ENCODE measurements around the gene ATG2A.
A peak's percentile ranks its signal among the peaks of the same experiment; 100 is the strongest.

The ATG2A gene

GRCh38 chr11:64891215-64891848 lies 25.7 kb downstream of the ATG2A start:
- H3K4me3 ChIP-seq (ENCODE audit: low read depth, low read length) = no peak overlapping the region
- DNase-seq (ENCODE audit: low read depth) = no peak
- no peak for TF ChIP-seq CTCF (IDR thresholded peaks at IDR 0.05; ENCODE audit: low read depth, low read length)
- TF ChIP-seq MYC (IDR thresholded peaks at IDR 0.05; ENCODE audit: low read depth, low read length) = no peak
- TF ChIP-seq MAX (IDR thresholded peaks at IDR 0.05; ENCODE audit: low read depth, low read length) = no peak
- TF ChIP-seq POLR2A (IDR thresholded peaks at IDR 0.05; ENCODE audit: extremely low read depth, insufficient read length) = no peak

- TF ChIP-seq MAX (IDR thresholded peaks at IDR 0.05; ENCODE audit: low read depth, low read length) = no peak
- no peak for TF ChIP-seq MYC (IDR thresholded peaks at IDR 0.05; ENCODE audit: low read depth, low read length)
- TF ChIP-seq CTCF (IDR thresholded peaks at IDR 0.05; ENCODE audit: low read depth, low read length) = no peak
- no peak for TF ChIP-seq POLR2A (IDR thresholded peaks at IDR 0.05; ENCODE audit: extremely low read depth, insufficient read length)
- no peak for DNase-seq (ENCODE audit: low read depth)
- H3K4me3 ChIP-seq (ENCODE audit: low read depth, low read length) = no peak overlapping the region
Measured at GRCh38 chr11:64890522-64890939, 26.5 kb downstream of the ATG2A start.

GRCh38 chr11:64888729-64889511 lies 28.1 kb downstream of the ATG2A start:
- H3K4me3 ChIP-seq (ENCODE audit: low read depth, low read length) = no peak overlapping the region
- DNase-seq (ENCODE audit: low read depth) = no peak
- no peak for TF ChIP-seq CTCF (IDR thresholded peaks at IDR 0.05; ENCODE audit: low read depth, low read length)
- TF ChIP-seq MYC (IDR thresholded peaks at IDR 0.05; ENCODE audit: low read depth, low read length) = no peak
- TF ChIP-seq MAX (IDR thresholded peaks at IDR 0.05; ENCODE audit: low read depth, low read length) = no peak
- no peak for TF ChIP-seq POLR2A (IDR thresholded peaks at IDR 0.05; ENCODE audit: extremely low read depth, insufficient read length)

GRCh38 chr11:64888406-64888728 lies 28.6 kb downstream of the ATG2A start:
- no peak for TF ChIP-seq MAX (IDR thresholded peaks at IDR 0.05; ENCODE audit: low read depth, low read length)
- TF ChIP-seq CTCF (IDR thresholded peaks at IDR 0.05; ENCODE audit: low read depth, low read length) = no peak
- TF ChIP-seq MYC (IDR thresholded peaks at IDR 0.05; ENCODE audit: low read depth, low read length) = no peak
- TF ChIP-seq POLR2A (IDR thresholded peaks at IDR 0.05; ENCODE audit: extremely low read depth, insufficient read length) = no peak
- no peak for DNase-seq (ENCODE audit: low read depth)
- no peak overlapping the region for H3K4me3 ChIP-seq (ENCODE audit: low read depth, low read length)

- TF ChIP-seq MAX (IDR thresholded peaks at IDR 0.05; ENCODE audit: low read depth, low read length) (peak; percentile 35), POLR2A (IDR thresholded peaks at IDR 0.05; ENCODE audit: extremely low read depth, insufficient read length) (no peak), CTCF (IDR thresholded peaks at IDR 0.05; ENCODE audit: low read depth, low read length) (peak; percentile 78), MYC (IDR thresholded peaks at IDR 0.05; ENCODE audit: low read depth, low read length) (peak; percentile 55)
Measured at GRCh38 chr11:64887757-64888405, 29.1 kb downstream of the ATG2A start.

More at GRCh38 chr11:64887757-64888405, 29.1 kb downstream of the ATG2A start:
- no peak overlapping the region for H3K4me3 ChIP-seq (ENCODE audit: low read depth, low read length)
- peak; percentile 84 for DNase-seq (ENCODE audit: low read depth)
